Measurements from ENCODE around the gene ARHGAP25. TPM values are rescaled to one million over a fixed set of nuclear protein-coding genes. Genes with fewer than 3 reads are reported as not detected.

ARHGAP25 gene
- total and polyA plus RNA-seq, 4 donors: 3.5 to 7.0 (median 5.3) TPM

DNA sequence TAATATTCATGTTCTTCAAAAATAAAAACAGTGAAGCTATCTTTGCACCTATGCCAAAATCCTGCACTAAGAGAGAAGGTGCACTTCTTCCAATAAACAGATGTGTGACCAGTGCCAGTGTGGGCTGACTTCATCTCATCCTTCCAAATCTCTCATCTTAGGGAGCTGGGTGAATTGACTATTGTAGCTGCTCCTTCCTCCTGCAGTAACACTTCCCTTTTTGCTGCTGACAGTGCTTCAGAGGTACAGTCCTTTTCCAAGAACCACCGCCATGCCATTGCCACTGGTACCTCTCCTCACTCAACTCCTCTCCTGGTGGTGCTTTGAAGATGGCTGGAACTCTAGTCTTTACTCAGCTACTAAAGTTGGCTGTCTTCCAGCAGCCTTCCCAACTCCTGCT lies 42.1 kb upstream of the ARHGAP25 start:
- no peak for DNase-seq (ENCODE audit: low spot score)
- H3K4me1 ChIP-seq (ENCODE audit: control insufficient read depth in 4 of 4, insufficient read depth in 4 of 4, low read length in 3 of 4): no peaks in the 10 kb centered on the region
- H3K27me3 ChIP-seq (ENCODE audit: control insufficient read depth in 4 of 4, insufficient read depth in 4 of 4, low read length in 3 of 4): no peaks in the 10 kb centered on the region
- no peak overlapping the region for H3K27ac ChIP-seq (ENCODE audit: low read depth in 1 of 2, low read length in 2 of 2)
- 86% methylated on average over 1 of the region's 1 CpG for WGBS
- TF ChIP-seq HNF4A (conservative IDR thresholded peaks at IDR 0.05) (no peak), HNF4G (IDR thresholded peaks at IDR 0.05) (no peak), NR2F2 (IDR thresholded peaks at IDR 0.05) (no peak), FOXA1 (IDR thresholded peaks at IDR 0.05) (no peak), TAF1 (conservative IDR thresholded peaks at IDR 0.05) (no peak), EGR1 (IDR thresholded peaks at IDR 0.05; ENCODE audit: low read depth in 2 of 2) (no peak), SP1 (IDR thresholded peaks at IDR 0.05) (no peak), FOXA2 (IDR thresholded peaks at IDR 0.05) (no peak), JUND (IDR thresholded peaks at IDR 0.05) (no peak), RAD21 (IDR thresholded peaks at IDR 0.05) (no peak), RXRA (IDR thresholded peaks at IDR 0.05) (no peak), GABPA (IDR thresholded peaks at IDR 0.05 in 1 of 2, conservative IDR thresholded peaks at IDR 0.05 in 1 of 2) (no peak)
- TF ChIP-seq, protein P1, sequence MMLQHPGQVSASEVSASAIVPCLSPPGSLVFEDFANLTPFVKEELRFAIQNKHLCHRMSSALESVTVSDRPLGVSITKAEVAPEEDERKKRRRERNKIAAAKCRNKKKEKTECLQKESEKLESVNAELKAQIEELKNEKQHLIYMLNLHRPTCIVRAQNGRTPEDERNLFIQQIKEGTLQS (IDR thresholded peaks at IDR 0.05): no peak
- TF ChIP-seq, protein P2, sequence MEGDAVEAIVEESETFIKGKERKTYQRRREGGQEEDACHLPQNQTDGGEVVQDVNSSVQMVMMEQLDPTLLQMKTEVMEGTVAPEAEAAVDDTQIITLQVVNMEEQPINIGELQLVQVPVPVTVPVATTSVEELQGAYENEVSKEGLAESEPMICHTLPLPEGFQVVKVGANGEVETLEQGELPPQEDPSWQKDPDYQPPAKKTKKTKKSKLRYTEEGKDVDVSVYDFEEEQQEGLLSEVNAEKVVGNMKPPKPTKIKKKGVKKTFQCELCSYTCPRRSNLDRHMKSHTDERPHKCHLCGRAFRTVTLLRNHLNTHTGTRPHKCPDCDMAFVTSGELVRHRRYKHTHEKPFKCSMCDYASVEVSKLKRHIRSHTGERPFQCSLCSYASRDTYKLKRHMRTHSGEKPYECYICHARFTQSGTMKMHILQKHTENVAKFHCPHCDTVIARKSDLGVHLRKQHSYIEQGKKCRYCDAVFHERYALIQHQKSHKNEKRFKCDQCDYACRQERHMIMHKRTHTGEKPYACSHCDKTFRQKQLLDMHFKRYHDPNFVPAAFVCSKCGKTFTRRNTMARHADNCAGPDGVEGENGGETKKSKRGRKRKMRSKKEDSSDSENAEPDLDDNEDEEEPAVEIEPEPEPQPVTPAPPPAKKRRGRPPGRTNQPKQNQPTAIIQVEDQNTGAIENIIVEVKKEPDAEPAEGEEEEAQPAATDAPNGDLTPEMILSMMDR (IDR thresholded peaks at IDR 0.05; ENCODE audit: low read depth, low read length, missing input control): no peak
- TF ChIP-seq, protein P3, sequence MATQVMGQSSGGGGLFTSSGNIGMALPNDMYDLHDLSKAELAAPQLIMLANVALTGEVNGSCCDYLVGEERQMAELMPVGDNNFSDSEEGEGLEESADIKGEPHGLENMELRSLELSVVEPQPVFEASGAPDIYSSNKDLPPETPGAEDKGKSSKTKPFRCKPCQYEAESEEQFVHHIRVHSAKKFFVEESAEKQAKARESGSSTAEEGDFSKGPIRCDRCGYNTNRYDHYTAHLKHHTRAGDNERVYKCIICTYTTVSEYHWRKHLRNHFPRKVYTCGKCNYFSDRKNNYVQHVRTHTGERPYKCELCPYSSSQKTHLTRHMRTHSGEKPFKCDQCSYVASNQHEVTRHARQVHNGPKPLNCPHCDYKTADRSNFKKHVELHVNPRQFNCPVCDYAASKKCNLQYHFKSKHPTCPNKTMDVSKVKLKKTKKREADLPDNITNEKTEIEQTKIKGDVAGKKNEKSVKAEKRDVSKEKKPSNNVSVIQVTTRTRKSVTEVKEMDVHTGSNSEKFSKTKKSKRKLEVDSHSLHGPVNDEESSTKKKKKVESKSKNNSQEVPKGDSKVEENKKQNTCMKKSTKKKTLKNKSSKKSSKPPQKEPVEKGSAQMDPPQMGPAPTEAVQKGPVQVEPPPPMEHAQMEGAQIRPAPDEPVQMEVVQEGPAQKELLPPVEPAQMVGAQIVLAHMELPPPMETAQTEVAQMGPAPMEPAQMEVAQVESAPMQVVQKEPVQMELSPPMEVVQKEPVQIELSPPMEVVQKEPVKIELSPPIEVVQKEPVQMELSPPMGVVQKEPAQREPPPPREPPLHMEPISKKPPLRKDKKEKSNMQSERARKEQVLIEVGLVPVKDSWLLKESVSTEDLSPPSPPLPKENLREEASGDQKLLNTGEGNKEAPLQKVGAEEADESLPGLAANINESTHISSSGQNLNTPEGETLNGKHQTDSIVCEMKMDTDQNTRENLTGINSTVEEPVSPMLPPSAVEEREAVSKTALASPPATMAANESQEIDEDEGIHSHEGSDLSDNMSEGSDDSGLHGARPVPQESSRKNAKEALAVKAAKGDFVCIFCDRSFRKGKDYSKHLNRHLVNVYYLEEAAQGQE (IDR thresholded peaks at IDR 0.05): no peak
- TF ChIP-seq, protein P4, sequence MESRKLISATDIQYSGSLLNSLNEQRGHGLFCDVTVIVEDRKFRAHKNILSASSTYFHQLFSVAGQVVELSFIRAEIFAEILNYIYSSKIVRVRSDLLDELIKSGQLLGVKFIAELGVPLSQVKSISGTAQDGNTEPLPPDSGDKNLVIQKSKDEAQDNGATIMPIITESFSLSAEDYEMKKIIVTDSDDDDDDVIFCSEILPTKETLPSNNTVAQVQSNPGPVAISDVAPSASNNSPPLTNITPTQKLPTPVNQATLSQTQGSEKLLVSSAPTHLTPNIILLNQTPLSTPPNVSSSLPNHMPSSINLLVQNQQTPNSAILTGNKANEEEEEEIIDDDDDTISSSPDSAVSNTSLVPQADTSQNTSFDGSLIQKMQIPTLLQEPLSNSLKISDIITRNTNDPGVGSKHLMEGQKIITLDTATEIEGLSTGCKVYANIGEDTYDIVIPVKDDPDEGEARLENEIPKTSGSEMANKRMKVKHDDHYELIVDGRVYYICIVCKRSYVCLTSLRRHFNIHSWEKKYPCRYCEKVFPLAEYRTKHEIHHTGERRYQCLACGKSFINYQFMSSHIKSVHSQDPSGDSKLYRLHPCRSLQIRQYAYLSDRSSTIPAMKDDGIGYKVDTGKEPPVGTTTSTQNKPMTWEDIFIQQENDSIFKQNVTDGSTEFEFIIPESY (IDR thresholded peaks at IDR 0.05): no peak
- TF ChIP-seq, protein P5, sequence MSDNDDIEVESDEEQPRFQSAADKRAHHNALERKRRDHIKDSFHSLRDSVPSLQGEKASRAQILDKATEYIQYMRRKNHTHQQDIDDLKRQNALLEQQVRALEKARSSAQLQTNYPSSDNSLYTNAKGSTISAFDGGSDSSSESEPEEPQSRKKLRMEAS (IDR thresholded peaks at IDR 0.05): no peak
- H3K4me3 ChIP-seq (ENCODE audit: low read depth in 1 of 3, low read length in 3 of 3): no peak overlapping the region
- H3K9ac ChIP-seq (ENCODE audit: low read depth in 1 of 2, low read length in 2 of 2): no peak overlapping the region
- peaks cover 0 to 10% (median 2%) of the 10 kb centered on the region in 4 donors for H3K9me3 ChIP-seq (ENCODE audit: control insufficient read depth in 4 of 4, low read length in 3 of 4)
- no peaks in the 10 kb centered on the region for H3K36me3 ChIP-seq (ENCODE audit: control insufficient read depth in 4 of 4, insufficient read depth in 3 of 4, low read depth in 1 of 4, low read length in 3 of 4)
